Keratinocyte (primary cell): ENCODE measurements around the gene LUZP4. TPM values are rescaled to one million over a fixed set of nuclear protein-coding genes. Genes with fewer than 3 reads are reported as not detected.
"Not testable (repeated sequence)": the region's sequence is repeated elsewhere in the genome, so short reads cannot be mapped to it uniquely, and the experiment has no call there.

ENCODE experiments used
- DNase-seq: peaks from one replicate; pipeline ENCODE4 v3.0.0-alpha.2; 2011; ENCODE audit warnings: low read depth, missing footprints, low spot score
- FAIRE-seq: peaks from 2 replicates; lab custom pipeline; 2011; peaks lifted over from hg19 to GRCh38; lab: Jason Lieb, UNC
- H2AFZ ChIP-seq: 2 replicates; pipeline ENCODE4 v1.6.0; 2012; ENCODE audit warnings: low read length, control low read depth, inconsistent platforms; ENCODE audit not compliant: control insufficient read depth
- H3K27ac ChIP-seq: 2 replicates; pipeline ENCODE4 v1.5.1; 2011; ENCODE audit warnings: low read length; ENCODE audit not compliant: control insufficient read depth, insufficient read depth
- H3K27me3 ChIP-seq: 3 replicates; pipeline ENCODE4 v1.6.0; 2011; ENCODE audit warnings: low read length; ENCODE audit not compliant: control insufficient read depth, insufficient read depth; ENCODE audit errors: extremely low read depth
- H3K36me3 ChIP-seq, 2 experiments: 2 replicates in 1 of 2; 3 replicates in 1 of 2; pipeline ENCODE4 v1.5.1; 2011; ENCODE audit warnings: low read length in 2 of 2, mild to moderate bottlenecking in 1 of 2; ENCODE audit not compliant: control insufficient read depth in 2 of 2, insufficient read depth in 2 of 2; ENCODE audit errors: extremely low read depth in 1 of 2
- H3K4me1 ChIP-seq: 3 replicates; pipeline ENCODE4 v1.5.1; 2011; ENCODE audit warnings: low read length; ENCODE audit not compliant: control insufficient read depth, insufficient read depth; ENCODE audit errors: extremely low read depth
- H3K4me2 ChIP-seq: 3 replicates; pipeline ENCODE4 v1.6.0; 2011; ENCODE audit warnings: low read depth, low read length; ENCODE audit not compliant: control insufficient read depth, insufficient read depth; ENCODE audit errors: extremely low read depth
- H3K4me3 ChIP-seq, 3 experiments: fragments of 200-600 bp in 1 of 3; sonication (generic) in 1 of 3; 2 replicates in 2 of 3; 3 replicates in 1 of 3; pipeline ENCODE4 v1.5.1; 2011 to 2016; ENCODE audit warnings: low read length in 3 of 3, mild to moderate bottlenecking in 3 of 3, control low read depth in 2 of 3, inconsistent platforms in 1 of 3, low read depth in 1 of 3, mixed read lengths in 1 of 3, mixed run types in 1 of 3, moderate library complexity in 1 of 3; ENCODE audit not compliant: control insufficient read depth in 2 of 3, insufficient read depth in 2 of 3; ENCODE audit errors: extremely low read depth in 1 of 3
- H3K79me2 ChIP-seq: 2 replicates; pipeline ENCODE4 v1.6.0; 2012; ENCODE audit warnings: low read length; ENCODE audit not compliant: control insufficient read depth, insufficient read depth
- H3K9ac ChIP-seq: 3 replicates; pipeline ENCODE4 v1.6.0; 2011; ENCODE audit warnings: low read length; ENCODE audit not compliant: control insufficient read depth, insufficient read depth; ENCODE audit errors: extremely low read depth
- H3K9me1 ChIP-seq: 3 replicates; pipeline ENCODE4 v1.6.0; 2011; ENCODE audit warnings: low read length; ENCODE audit not compliant: control insufficient read depth, insufficient read depth; ENCODE audit errors: extremely low read depth
- H3K9me3 ChIP-seq: 2 replicates; pipeline ENCODE4 v1.5.1; 2012; ENCODE audit warnings: low read depth, low read length; ENCODE audit not compliant: control insufficient read depth
- H4K20me1 ChIP-seq: 3 replicates; pipeline ENCODE4 v1.6.0; 2011; ENCODE audit warnings: low read length; ENCODE audit not compliant: control insufficient read depth, insufficient read depth; ENCODE audit errors: extremely low read depth
- EZH2 ChIP-seq: IDR thresholded peaks from one replicate; pipeline ENCODE4 v1.6.1; 2012; ENCODE audit warnings: inconsistent platforms, mild to moderate bottlenecking, low read length, moderate library complexity
- dilution Hi-C: fragments of 300-500 bp; cut with MboI; formaldehyde crosslinking; loops from one replicate; pipeline ENCODE4 v1.7.0; 2020; ENCODE audit warnings: low sequenced_read_pairs; ENCODE audit not compliant: extremely low pct_ligation_motif_present
- polyA plus RNA-seq, 5 experiments: library from polyadenylated mRNA; depleted of rRNA in 3 of 5; stranded (reverse) in 3 of 5; stranded (forward) in 1 of 5; unstranded in 1 of 5; fragments of >200 nt; gene quantifications; 1 replicate in 1 of 5; 2 replicates in 3 of 5; 3 replicates in 1 of 5; pipeline versions ENCODE4 v1.2.1 to v1.2.3, GENCODE V29; 2011 to 2012; ENCODE audit warnings: missing spikeins in 2 of 5, low read depth in 1 of 5, low replicate concordance in 1 of 5
- TF ChIP-seq, protein P1 (sequence below), 3 experiments: IDR thresholded peaks in 1 of 3; conservative IDR thresholded peaks in 1 of 3; optimal IDR thresholded peaks in 1 of 3; 2 replicates in 2 of 3; 3 replicates in 1 of 3; pipeline versions ENCODE3 to v1.5.1; 2011; ENCODE audit warnings: low read length in 3 of 3, mild to moderate bottlenecking in 3 of 3, moderate library complexity in 2 of 3, control low read depth in 1 of 3, inconsistent platforms in 1 of 3; ENCODE audit not compliant: insufficient read depth in 2 of 3; ENCODE audit errors: extremely low read depth in 1 of 3

The LUZP4 gene
- polyA plus RNA-seq, 1 donor (not counting 4 experiments of a cell fraction or from before 2014, with no cell fraction given): not detected

DNA sequence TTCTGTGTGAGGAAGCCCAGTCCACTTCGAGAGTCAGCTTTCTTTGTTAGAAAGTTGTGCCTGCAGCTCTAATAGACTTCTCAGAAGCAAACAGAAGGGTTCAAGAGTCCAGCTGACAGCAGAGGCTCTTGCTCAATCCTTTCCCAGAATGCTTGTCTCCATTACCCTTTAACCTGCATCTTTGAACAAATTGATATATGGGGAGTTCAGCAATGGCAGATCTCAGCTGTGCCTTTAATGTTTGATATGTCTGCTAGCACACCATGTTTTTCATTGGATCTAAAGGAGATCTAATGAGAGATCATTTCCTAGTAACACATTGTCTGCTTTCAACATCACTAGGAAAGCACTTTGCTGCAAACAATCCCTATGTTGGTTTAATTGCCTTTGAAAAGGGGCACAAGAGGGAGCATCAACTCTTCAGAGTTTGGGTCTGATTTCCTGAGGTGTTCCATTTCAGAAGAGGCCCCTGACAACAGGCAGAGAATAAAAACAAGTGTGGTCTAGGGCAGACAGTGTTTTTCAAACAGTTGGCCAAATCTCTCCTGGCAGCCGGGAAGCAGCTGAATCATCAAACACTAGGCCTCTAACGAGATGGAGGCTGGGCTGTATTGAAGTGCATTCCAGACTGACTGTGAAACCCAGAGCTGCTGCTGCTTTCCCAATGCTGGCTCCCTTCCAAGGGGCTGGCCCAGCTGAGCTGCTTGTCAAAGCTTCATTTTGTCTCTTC is 55.5 kb downstream of the LUZP4 start:
- Histone ChIP-seq H3K4me1 (no peaks in the 10 kb centered on the region), H3K27ac (peak overlapping the region; percentile 23), H3K36me3 (no peaks in the 10 kb centered on the region), H3K9me3 (no peaks in the 10 kb centered on the region), H2AFZ (peak overlapping the region; percentile 70), H3K4me3 (no peak overlapping the region), H3K4me2 (no peak overlapping the region), H3K27me3 (no peaks in the 10 kb centered on the region), H3K9me1 (no peaks in the 10 kb centered on the region), H3K9ac (no peak overlapping the region), H4K20me1 (no peaks in the 10 kb centered on the region), H3K79me2 (no peaks in the 10 kb centered on the region)
- no peak for TF ChIP-seq EZH2
- TF ChIP-seq, protein P1, sequence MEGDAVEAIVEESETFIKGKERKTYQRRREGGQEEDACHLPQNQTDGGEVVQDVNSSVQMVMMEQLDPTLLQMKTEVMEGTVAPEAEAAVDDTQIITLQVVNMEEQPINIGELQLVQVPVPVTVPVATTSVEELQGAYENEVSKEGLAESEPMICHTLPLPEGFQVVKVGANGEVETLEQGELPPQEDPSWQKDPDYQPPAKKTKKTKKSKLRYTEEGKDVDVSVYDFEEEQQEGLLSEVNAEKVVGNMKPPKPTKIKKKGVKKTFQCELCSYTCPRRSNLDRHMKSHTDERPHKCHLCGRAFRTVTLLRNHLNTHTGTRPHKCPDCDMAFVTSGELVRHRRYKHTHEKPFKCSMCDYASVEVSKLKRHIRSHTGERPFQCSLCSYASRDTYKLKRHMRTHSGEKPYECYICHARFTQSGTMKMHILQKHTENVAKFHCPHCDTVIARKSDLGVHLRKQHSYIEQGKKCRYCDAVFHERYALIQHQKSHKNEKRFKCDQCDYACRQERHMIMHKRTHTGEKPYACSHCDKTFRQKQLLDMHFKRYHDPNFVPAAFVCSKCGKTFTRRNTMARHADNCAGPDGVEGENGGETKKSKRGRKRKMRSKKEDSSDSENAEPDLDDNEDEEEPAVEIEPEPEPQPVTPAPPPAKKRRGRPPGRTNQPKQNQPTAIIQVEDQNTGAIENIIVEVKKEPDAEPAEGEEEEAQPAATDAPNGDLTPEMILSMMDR (optimal IDR thresholded peaks at IDR 0.05 in 1 of 3, IDR thresholded peaks at IDR 0.05 in 1 of 3, conservative IDR thresholded peaks at IDR 0.05 in 1 of 3; ENCODE audit: extremely low read depth in 1 of 3, insufficient read depth in 2 of 3, low read length in 3 of 3): no peak
- peak; percentile 67 for FAIRE-seq
- dilution Hi-C loops: no loop called here
- peak; percentile 33 for DNase-seq

DNA sequence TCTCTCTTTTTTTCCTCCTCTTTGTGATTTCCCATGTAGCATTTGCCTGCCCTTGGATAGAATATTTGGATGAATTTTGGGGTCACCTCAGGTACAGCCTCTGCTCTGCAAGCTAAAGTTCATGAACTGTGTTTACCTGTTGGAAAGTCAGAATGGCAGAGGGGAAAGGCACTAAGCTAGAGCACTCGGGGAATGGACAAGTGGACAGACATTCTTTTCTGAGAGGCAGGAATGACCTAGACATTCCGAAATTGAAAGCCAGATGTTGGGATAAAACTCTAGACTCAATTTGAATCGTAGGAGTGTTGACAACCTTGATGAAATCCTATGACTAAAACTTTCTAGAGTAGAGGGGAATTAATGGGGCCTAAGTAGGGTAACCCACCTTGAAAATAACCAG is 56.1 kb downstream of the LUZP4 start:
- FAIRE-seq (no peak), DNase-seq (no peak)
- dilution Hi-C loops: no loop called here
- no peak overlapping the region for H3K27ac ChIP-seq
- H4K20me1 ChIP-seq: no peaks in the 10 kb centered on the region
- H3K4me1 ChIP-seq: no peaks in the 10 kb centered on the region
- no peak overlapping the region for H2AFZ ChIP-seq
- TF ChIP-seq, protein P1 (optimal IDR thresholded peaks at IDR 0.05 in 1 of 3, IDR thresholded peaks at IDR 0.05 in 1 of 3, conservative IDR thresholded peaks at IDR 0.05 in 1 of 3; ENCODE audit: extremely low read depth in 1 of 3, insufficient read depth in 2 of 3, low read length in 3 of 3): no peak
- TF ChIP-seq EZH2: no peak
- no peak overlapping the region for H3K4me2 ChIP-seq
- no peak overlapping the region for H3K9ac ChIP-seq
- no peaks in the 10 kb centered on the region for H3K9me1 ChIP-seq
- no peaks in the 10 kb centered on the region for H3K27me3 ChIP-seq
- H3K4me3 ChIP-seq: no peak overlapping the region
- no peaks in the 10 kb centered on the region for H3K36me3 ChIP-seq
- H3K9me3 ChIP-seq: no peaks in the 10 kb centered on the region
- no peaks in the 10 kb centered on the region for H3K79me2 ChIP-seq

DNA sequence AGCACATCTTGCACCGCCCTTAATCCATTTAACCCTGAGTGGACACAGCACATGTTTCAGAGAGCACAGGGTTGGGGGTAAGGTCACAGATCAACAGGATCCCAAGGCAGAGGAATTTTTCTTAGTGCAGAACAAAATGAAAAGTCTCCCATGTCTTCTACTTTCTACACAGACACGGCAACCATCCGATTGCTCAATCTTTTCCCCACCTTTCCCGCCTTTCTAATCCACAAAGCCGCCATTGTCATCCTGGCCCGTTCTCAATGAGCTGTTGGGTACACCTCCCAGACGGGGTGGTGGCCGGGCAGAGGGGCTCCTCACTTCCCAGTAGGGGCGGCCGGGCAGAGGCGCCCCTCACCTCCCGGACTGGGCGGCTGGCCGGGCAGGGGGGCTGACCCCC is 57.2 kb downstream of the LUZP4 start:
- H3K4me1 ChIP-seq, H3K9me1 ChIP-seq, H3K79me2 ChIP-seq, H2AFZ ChIP-seq, H3K9me3 ChIP-seq, H3K36me3 ChIP-seq, H4K20me1 ChIP-seq, dilution Hi-C loops, H3K27ac ChIP-seq, H3K27me3 ChIP-seq, H3K4me2 ChIP-seq, H3K9ac ChIP-seq, FAIRE-seq, H3K4me3 ChIP-seq, DNase-seq: not testable (repeated sequence)
